PFSK-1 (cell line): ENCODE data around the gene KSR1.

Experiments used
- FOXP2 ChIP-seq: optimal IDR thresholded peaks from 2 replicates; pipeline ENCODE3; 2011; ENCODE audit warnings: borderline replicate concordance, control low read depth, inconsistent platforms; ENCODE audit not compliant: insufficient read depth; ENCODE audit errors: extremely low read length, extremely low read depth
- POLR2AphosphoS5 ChIP-seq: IDR thresholded peaks from 2 replicates; pipeline ENCODE4 v1.6.1; 2012; ENCODE audit warnings: low read depth, mild to moderate bottlenecking, control low read depth, low read length, moderate library complexity
- REST ChIP-seq, 2 experiments: IDR thresholded peaks; 2 replicates each; pipeline versions ENCODE4 v1.6.1 to v1.8.0; 2011 to 2012; ENCODE audit warnings: low read depth in 2 of 2, low read length in 2 of 2, control low read depth in 1 of 2, inconsistent platforms in 1 of 2, mild to moderate bottlenecking in 1 of 2, moderate library complexity in 1 of 2; ENCODE audit not compliant: insufficient read depth in 1 of 2
- SIN3A ChIP-seq: IDR thresholded peaks from 2 replicates; pipeline ENCODE4 v1.6.1; 2012; ENCODE audit warnings: mild to moderate bottlenecking, low read length, moderate library complexity, borderline replicate concordance; ENCODE audit not compliant: insufficient read depth
- TAF1 ChIP-seq: IDR thresholded peaks from 2 replicates; pipeline ENCODE4 v1.6.1; 2012; ENCODE audit warnings: low read length, control low read depth, borderline replicate concordance; ENCODE audit not compliant: insufficient read depth

Gene KSR1

GRCh38 chr17:27535178-27535928 lies 79.1 kb downstream of the KSR1 start:
- TF ChIP-seq SIN3A = no peak

- TF ChIP-seq FOXP2 = no peak
- TF ChIP-seq REST (IDR thresholded peaks at IDR 0.05; ENCODE audit: insufficient read depth in 1 of 2, low read depth in 2 of 2, low read length in 2 of 2) = no peak
- TF ChIP-seq TAF1 = no peak
- no peak for TF ChIP-seq POLR2AphosphoS5
- no peak for TF ChIP-seq SIN3A
Measured at GRCh38 chr17:27535975-27536374, 79.7 kb downstream of the KSR1 start.

- TF ChIP-seq SIN3A = no peak
- no peak for TF ChIP-seq POLR2AphosphoS5
- no peak for TF ChIP-seq FOXP2
- no peak for TF ChIP-seq REST (IDR thresholded peaks at IDR 0.05; ENCODE audit: insufficient read depth in 1 of 2, low read depth in 2 of 2, low read length in 2 of 2)
- no peak for TF ChIP-seq TAF1
Measured at GRCh38 chr17:27536781-27537180, 80.5 kb downstream of the KSR1 start.

GRCh38 chr17:27538156-27538955 lies 82.1 kb downstream of the KSR1 start:
- no peak for TF ChIP-seq REST (IDR thresholded peaks at IDR 0.05; ENCODE audit: insufficient read depth in 1 of 2, low read depth in 2 of 2, low read length in 2 of 2)
- no peak for TF ChIP-seq FOXP2
- TF ChIP-seq TAF1 = no peak
- no peak for TF ChIP-seq SIN3A
- no peak for TF ChIP-seq POLR2AphosphoS5

GRCh38 chr17:27539152-27539551 lies 82.9 kb downstream of the KSR1 start:
- TF ChIP-seq TAF1 (no peak), POLR2AphosphoS5 (no peak), FOXP2 (no peak), REST (IDR thresholded peaks at IDR 0.05; ENCODE audit: insufficient read depth in 1 of 2, low read depth in 2 of 2, low read length in 2 of 2) (no peak), SIN3A (no peak)
